Astrocyte of the cerebellum (primary cell): Measurements from ENCODE around the gene RBM25.

Experiments used
- DNase-seq: peaks from one replicate; pipeline ENCODE4 v3.0.0-alpha.2; 2011; ENCODE audit warnings: low read depth
- H3K4me3 ChIP-seq: 2 replicates; pipeline ENCODE4 v1.5.1; 2011; ENCODE audit warnings: mild to moderate bottlenecking, low read depth, low read length, moderate library complexity
- in situ Hi-C: cut with HindIII; loops from 2 replicates; pipeline ENCODE4 v1.10.0; 2017; ENCODE audit warnings: low sequenced_read_pairs
- TF ChIP-seq, protein P1 (sequence below): IDR thresholded peaks from 2 replicates; pipeline ENCODE4 v1.5.1; 2012; ENCODE audit warnings: low read length, low read depth, moderate library complexity, mild to moderate bottlenecking; ENCODE audit errors: missing control alignments

Gene RBM25

DNA sequence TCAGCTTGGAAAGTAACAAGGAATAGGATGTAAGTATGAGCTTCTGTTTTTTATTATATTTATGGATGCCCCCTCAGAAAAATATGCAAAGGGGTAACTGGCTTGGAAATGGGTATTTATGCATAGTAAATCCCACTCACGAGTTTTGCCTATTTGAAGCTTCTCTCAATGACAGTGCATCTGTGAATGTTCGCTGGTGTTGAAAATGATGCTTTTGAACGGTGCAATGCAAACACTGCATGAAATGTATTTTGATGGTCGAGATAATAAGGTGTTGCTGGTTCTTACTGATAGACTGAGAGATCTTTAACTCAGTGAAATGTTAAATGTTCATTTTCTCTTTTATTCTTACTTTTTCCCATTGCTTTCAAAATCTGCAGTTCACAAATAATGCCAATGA, 42.0 kb downstream of the RBM25 start:
- H3K4me3 ChIP-seq, result no peak overlapping the region
- no peak for DNase-seq
- TF ChIP-seq, protein P1, sequence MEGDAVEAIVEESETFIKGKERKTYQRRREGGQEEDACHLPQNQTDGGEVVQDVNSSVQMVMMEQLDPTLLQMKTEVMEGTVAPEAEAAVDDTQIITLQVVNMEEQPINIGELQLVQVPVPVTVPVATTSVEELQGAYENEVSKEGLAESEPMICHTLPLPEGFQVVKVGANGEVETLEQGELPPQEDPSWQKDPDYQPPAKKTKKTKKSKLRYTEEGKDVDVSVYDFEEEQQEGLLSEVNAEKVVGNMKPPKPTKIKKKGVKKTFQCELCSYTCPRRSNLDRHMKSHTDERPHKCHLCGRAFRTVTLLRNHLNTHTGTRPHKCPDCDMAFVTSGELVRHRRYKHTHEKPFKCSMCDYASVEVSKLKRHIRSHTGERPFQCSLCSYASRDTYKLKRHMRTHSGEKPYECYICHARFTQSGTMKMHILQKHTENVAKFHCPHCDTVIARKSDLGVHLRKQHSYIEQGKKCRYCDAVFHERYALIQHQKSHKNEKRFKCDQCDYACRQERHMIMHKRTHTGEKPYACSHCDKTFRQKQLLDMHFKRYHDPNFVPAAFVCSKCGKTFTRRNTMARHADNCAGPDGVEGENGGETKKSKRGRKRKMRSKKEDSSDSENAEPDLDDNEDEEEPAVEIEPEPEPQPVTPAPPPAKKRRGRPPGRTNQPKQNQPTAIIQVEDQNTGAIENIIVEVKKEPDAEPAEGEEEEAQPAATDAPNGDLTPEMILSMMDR, result no peak
- in situ Hi-C loops, result no loop called here

DNA sequence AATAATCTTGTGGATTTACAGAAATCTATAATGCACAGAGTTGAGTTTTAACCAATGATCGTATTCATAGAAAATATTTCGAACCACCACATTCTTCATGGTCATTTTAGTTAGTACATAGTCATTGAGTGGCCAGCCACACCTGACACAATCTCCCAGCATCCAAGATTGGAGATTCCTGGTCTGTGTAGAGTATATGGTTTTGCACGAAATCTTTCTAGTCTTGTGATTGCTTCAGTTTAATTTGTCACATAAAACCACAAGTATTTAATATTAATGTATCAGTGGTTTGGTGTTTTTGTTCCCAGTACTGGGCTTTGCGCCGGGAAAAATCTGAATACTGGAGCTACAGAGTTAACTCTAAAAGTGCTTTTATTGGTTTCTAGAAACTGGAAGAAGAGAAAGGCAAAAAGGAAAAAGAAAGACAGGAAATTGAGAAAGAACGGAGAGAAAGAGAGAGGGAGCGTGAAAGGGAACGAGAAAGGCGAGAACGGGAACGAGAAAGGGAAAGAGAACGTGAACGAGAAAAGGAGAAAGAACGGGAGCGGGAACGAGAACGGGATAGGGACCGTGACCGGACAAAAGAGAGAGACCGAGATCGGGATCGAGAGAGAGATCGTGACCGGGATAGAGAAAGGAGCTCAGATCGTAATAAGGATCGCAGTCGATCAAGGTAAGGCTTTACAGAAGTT, 44.6 kb downstream of the RBM25 start:
- DNase-seq, result peak; percentile 34
- TF ChIP-seq, protein P1, result no peak
- in situ Hi-C loops, result no loop called here
- no peak overlapping the region for H3K4me3 ChIP-seq

DNA sequence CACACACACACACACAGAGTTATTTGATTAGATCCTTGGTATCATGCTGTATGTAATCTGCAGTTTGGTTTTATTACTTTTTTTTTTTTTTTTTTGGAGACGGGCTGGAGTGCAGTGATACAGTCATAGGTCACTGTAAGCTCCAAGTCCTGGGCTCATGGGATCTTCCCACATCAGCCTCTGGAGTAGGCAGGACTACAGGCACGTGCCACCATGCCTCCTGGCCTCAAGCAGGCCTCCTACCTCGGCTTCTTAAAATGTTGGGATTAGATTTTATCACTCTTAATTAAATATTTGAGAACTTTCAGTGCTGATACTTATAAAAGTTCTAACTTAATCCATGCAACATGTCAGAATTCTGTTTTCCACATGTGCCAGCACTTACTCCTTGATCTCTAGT, 46.7 kb downstream of the RBM25 start:
- no peak for DNase-seq
- in situ Hi-C loops, result no loop called here
- TF ChIP-seq, protein P1, result no peak
- H3K4me3 ChIP-seq, result no peak overlapping the region

DNA sequence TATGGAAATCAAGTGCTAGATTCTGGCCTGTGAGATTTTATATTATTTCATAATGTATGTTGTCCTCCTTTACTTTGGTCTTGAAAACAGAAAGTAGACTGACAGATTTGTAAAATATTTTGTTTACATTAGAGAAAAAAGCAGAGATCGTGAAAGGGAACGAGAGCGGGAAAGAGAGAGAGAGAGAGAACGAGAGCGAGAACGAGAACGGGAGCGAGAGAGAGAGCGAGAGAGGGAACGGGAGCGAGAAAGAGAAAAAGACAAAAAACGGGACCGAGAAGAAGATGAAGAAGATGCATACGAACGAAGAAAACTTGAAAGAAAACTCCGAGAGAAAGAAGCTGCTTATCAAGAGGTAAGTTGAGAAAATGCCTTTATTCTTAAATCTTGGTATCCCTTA, 47.4 kb downstream of the RBM25 start:
- TF ChIP-seq, protein P1, result no peak
- in situ Hi-C loops, result no loop called here
- no peak overlapping the region for H3K4me3 ChIP-seq
- no peak for DNase-seq

DNA sequence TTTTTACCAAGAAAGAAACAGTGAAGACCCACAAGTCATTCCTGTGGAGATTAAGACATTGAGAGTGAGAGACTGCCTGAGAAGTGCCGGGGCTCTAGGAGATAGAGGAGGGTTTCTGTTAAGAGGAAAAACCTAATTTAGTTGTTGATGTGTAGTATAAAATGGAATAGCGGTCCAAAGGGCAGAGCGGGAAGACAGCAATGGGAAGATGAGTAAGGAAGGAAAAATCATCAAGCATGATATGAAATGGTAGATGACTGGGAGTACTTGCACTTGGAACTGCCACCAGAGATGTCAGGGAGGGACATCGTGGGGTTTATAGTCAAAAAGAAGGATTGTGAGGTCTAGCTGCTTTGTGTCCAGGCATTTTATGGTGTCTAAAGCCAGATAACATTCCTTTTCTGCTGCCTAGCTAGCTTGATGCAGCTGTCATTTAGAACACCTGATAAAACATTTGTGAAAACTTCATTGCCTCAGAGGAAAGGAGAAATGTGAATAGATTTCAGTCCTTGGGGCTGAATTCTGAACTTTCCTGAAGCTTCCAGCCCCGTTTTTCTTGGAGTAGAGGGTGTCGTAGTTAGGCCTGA, 57.8 kb downstream of the RBM25 start:
- no peak overlapping the region for H3K4me3 ChIP-seq
- in situ Hi-C loops, result no loop called here
- TF ChIP-seq, protein P1, result no peak
- no peak for DNase-seq

DNA sequence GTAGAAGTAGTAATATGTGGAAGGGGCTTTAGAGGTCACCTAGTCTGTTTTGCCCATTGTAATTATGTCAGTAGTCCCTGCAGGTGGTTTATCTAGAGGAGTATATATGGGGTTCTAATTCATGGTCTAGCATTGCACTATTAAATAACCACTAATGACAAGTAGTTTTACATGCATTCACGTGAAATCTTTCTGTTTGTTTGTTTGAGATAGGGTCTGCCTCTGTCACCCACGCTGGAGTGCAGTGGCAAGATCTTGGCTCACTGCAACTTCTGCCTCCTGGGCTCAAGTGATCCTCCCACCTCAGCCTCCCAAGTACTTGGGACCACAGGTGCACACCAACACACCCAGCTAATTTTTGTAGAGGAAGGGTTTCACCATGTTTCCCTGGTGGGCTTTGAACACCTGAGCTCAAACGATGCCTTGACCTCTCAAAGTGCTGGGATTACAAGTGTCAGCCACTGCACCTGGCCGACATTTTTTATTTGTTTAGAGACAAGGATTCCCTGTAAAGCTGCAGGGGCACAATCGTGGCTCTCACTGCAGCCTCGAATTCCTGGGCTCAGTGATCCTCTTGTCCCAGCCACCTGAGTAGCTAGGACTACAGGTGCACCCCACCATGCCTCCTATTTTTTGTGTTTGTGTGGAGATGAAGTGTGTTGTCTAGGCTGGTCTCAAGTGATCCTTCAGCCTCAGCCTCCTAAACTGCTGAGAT, 66.0 kb downstream of the RBM25 start:
- no peak for DNase-seq
- in situ Hi-C loops, result no loop called here
- TF ChIP-seq, protein P1, result no peak
- H3K4me3 ChIP-seq, result no peak overlapping the region
